HG03460 (cell line): ENCODE results near the gene INCA1.
A peak's percentile ranks its signal among the peaks of the same experiment; 100 is the strongest.
"Not testable (repeated sequence)": the region's sequence is repeated elsewhere in the genome, so short reads cannot be mapped to it uniquely, and the experiment has no call there.

Experiments used
- ATAC-seq: cut with Tn5 transposase; IDR thresholded peaks from one replicate; pipeline ENCODE4 v1.9.1; 2021; ENCODE audit not compliant: unreplicated experiment

Gene INCA1, protein sequence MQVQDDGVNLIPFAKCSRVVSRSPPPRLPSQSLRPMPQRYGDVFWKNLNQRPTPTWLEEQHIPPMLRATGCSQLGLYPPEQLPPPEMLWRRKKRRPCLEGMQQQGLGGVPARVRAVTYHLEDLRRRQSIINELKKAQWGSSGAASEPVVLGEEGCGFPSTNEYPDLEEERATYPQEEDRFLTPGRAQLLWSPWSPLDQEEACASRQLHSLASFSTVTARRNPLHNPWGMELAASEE

DNA sequence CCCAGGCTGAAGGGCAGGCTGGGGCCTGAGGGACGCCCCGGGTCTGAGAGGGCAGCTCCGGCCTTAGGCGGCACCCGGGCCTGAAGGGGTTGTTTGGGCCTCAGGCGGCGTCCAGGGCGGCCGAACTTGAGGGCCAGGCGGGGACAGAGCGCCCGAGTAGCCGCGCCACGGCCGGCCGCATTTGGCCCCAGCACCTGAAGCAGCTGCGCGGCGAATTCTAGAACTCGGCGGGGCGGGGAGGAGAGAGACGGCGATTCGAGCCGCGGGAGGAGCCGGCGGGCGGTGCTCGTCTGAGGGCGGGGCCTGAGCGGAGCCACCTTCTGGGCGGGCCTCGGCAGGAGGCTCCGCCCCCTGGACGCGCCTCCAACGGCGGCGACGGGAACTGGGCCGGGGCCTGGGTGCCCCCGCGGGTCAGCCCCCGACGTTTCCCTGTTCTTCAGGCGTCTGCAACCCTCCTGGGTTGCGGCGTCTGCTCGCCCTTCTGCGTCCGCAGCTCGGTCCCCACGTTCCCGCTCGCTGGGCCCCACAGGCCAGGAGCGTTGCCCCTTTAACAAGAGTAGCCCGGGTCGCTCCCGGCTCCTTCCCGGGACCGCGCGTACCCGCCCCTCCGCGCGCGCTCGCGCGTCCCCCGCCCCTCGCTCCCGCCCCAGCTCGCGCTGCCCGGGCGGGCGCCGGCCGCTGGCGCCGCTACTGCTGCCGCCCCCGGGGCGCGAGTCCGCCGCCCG lies at the start of gene INCA1, which contains the start of gene KIF1C:
INCA1 (minus strand) TSS at position 221 of the 725 bp plus-strand sequence. CDS start 3,085 bp downstream, outside the sequence.
KIF1C (plus strand) TSS at position 649 of the 725 bp plus-strand sequence. CDS start 2,297 bp downstream, outside the sequence.
- peak; percentile 87 for ATAC-seq

DNA sequence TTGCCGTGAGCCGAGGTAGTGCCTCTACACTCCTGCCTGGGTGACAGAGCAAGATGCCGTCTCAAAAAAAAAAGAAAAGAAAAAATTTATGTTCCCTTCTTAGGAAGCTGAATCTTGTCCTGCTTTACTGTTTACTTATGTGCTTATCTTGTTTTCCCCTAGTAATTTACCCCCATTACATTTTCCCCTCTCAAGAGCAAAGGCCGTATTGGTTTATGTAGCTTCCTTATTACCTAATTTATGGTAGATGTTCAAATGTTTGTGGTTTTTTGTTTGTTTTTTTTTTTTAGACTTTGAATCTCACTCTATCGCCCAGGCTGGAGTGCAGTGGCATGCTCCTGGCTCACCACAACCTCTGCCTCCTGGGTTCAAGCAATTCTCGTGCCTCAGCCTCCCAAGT lies 48.2 kb upstream of the INCA1 start:
- no peak for ATAC-seq

DNA sequence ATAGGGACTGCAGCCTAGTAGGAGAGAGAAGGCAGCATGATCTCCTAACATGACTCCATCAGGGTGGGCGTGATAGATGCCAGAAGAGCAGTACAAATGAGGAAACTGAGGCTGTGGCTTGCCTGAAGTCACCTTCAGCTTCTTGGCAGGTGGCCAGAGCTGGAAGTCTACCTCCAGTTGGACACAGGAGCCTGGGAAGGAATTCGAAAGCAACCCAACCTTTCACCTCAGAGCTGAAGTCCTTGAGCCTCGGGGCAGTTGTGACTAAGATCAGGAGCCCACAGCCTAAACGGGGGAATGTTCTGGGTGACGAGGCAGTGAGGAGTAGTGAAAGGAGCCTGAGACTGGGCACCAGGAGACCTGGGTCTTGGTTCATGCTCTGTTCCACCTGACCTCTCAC lies 47.3 kb upstream of the INCA1 start:
- no peak for ATAC-seq

DNA sequence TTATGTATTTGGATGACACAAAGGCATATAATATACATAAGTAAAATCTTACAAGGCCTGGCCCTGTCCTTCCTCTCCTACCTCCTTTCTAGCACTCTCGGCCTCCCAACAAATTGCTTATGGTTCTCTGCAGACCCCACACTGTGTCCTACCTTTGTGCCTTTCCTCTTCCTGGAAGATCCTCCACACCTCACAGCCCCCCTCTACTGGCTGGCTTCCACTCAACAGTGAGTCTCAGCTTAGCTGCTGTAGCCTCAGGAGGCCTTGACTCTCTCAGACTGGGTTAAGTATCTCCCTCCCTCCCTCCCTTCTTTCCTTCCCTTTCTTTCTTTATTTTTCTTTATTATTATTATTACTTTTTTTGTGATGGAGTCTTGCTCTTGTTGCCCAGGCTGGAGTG lies 46.2 kb upstream of the INCA1 start:
- no peak for ATAC-seq

DNA sequence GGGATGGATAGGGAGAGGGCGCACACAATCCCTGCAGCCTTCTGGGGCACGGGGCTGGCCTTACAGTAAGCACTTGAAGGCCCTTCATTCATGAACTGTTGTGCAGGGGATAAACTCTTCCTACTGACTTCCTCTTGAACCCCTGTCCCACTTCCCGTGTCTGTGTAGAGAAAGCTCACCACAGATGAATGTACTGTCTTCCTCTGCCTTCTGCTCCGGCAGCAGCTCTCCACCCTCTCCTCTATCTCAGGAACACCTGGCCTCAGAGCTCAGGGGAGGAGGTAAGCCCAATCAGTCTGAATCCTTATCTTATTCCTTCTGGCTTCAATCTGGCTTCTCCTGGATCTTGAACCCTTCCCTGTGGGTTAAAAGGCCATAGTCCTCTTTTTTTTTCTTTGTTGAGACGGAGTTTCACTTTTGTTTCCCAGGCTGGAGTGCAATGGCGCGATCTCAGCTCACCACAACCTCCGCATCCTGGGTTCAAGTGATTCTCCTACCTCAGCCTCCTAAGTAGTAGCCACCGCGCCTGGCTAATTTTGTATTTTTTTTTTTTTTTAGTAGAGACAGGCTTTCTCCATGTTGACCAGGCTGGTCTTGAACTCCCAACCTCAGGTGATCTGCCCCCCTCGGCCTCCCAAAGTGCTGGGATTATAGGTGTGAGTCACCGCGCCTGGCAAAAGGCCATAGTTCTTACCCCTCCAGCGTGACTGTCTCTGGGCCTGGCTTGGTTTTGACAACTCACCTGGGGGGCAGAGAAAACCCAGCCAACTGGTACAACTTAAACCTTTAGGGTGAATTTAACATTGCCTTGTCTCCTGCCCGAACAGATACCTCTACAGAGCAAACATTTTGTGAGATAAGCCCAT lies 45.1 kb upstream of the INCA1 start:
- no peak for ATAC-seq

DNA sequence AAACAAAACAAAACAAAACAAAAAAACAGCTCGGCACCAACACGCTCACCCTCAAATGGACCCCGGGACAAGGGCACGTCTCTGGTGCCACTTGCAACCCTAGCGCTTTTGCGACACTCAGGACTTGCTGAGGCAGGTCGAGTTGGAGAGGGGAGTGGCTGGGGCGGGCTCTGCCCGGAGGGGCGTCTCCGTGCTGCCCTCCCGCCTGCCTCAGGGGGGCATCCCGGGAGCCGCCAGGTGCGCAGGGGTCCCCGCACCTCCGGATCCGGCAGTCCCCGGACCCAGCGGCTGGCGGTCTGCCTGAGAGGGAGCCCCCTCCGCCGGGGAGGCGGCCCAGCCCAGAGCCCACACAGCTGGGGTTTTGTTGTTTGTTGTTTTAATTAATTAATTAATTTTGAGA lies 38.0 kb upstream of the INCA1 start, which contains the start of gene SLC52A1:
SLC52A1 (minus strand) TSS at position 112 of the 400 bp plus-strand sequence. CDS start 820 bp downstream, outside the sequence.
- ATAC-seq, result no peak

DNA sequence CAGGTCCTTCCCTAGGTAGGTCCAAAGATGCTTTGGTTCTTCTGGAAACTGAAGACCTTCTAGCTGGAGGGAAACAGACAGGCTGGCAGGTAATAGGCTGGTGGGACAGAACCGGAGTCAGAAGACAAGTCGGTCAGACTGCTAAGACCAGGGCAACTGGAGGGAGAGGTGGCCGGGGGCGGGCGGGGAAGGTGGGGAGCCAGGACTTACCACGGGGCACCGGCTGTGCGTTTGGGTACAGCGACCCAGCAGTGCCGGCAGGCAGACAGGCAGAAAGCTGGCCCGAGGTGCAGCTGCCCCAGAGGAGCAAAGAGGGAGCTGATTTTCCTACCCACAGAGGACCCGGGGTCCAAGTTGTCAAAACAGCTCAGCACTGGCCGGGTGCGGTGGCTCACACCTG lies 37.3 kb upstream of the INCA1 start:
- ATAC-seq, result no peak

DNA sequence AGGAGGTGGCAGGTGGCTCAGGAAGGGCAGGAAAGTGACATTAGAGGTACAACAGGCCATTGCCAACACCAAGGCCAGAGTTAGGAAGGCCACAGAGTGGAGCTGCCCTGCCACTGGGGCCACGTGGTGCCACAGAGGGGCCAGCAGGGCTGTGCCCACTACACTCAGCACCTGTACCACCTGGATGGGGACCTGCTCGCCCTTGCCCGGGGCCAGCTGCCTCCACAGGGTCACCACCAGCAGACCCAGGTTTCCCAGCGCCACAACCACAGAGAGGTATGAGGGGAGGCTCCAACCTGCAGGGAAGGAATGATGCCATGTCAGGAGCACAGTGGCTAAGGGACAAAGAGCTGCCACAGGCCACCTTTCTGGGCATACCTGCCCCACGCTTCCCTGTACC lies 36.7 kb upstream of the INCA1 start:
- no peak for ATAC-seq

DNA sequence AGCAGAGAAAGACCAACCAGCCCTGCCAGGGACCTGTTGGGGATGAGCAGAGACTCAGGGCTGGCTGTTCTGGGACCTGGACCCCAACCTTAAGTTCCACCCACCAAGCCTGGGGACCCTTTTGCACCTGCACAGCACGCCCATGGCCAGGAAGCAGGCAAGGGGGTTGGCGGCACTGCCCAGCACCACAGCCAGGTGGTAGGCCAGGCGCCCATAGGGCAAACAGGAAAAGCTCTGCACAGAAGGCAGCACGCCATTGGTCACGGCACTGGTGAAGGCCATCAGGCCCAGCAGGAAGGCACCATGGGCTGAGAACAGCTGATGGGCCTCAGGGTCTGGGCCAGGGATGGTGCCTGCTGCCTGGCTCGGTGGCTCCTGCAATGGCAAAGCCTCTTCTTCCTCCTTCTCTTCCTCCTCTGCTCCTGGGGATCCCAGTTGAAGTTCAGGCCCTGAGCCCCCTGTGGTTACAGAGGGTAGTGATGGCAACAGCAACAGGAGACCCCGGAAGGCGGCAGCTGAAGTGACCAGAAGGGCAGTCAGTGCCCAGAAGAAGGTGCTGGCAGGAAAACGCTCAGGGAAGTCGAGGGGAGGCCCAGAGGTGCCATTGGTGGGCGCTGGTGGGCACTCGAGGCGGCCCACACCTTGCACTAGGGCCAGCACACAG lies 36.2 kb upstream of the INCA1 start:
- no peak for ATAC-seq

DNA sequence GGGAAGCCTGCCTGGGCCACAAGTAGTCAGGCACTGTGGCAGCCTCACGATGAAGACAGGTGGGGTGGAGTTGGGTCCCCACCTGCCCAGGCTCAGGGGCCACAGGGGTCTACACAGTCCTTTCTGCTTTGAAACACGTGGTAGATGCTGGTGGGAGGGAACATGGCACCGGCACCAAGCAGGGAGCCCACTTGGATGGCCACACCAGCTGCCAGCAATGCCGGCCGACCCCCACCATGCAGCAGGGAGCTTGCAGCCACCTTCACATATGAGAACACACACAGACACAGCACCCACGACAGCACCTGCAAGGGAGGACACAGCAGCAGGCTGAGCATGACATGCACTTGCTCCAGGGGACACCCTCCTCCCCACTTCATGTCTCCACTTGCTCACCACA lies 35.5 kb upstream of the INCA1 start:
- ATAC-seq, result no peak

DNA sequence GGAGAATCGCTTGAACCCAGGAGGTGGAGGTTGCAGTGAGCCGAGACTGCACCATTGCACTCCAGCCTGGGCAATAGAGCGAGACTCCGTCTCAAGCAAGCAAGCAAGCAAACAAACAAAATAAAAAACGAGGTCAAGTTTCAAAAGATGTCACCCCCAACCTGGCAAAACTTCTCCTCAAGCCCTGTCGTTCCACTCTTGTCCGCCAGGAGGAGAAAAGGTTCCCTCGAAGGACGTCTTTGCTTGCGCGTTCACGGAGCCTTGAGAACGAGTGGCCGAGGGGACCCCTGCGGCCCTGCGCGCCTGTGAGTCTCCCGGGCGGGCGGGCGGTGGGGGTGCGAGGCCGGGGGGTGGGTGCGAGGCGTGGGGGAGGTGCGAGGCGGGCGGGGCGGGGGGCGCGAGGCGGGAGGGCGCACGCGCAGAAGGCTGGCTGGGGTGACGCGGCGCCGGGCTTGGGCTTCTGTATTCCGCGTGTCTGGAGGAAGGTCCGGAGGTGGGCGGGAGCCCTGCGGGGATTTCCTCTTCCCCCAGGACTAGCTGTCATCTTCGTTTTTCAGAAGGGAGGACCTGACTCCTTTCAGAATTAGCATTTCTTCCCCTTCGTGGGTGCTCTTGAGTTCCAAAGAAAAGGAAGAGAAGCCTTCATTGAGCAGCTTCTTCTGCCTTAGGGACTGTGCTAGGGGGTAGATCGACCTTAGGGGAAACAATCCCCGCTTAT lies 34.2 kb upstream of the INCA1 start:
- no peak for ATAC-seq

DNA sequence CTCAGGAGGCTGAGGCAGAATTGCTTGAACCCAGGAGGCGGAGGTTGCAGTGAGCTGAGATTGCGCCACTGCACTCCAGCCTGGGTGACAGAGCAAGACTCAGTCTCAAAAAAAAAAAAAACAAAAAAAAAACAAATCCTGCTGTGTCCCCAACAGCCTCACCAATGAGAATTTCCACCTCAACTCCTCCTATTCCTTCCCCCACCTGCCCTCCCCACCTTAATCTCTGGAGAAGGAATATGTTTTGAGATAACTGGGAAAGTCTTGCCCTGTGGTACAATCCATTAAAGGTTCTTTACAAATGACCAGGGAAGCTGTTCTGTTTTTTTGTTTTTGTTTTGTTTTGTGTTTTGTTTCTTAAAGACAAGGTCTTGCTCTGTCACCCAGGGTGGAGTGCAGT lies 32.8 kb upstream of the INCA1 start:
- not testable (repeated sequence) for ATAC-seq

DNA sequence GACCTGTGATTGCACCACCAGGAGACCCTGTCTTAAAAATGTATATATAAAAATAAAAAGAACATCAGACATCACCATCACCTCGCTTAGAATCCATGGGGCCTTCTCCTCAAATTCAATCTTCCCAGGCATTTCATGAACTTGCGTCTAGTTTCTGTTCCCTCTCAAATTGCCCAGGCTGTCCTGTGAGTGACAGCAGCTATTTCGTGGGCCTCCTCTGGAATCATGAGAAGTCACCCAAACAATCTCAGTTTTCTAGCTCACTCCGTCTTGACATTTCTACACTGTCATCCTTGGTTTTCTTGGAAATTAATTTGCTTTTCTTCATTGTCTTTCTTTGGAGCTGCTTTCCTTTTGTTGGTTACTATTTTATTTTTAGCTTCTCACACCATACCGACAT lies 30.6 kb upstream of the INCA1 start:
- ATAC-seq, result no peak

DNA sequence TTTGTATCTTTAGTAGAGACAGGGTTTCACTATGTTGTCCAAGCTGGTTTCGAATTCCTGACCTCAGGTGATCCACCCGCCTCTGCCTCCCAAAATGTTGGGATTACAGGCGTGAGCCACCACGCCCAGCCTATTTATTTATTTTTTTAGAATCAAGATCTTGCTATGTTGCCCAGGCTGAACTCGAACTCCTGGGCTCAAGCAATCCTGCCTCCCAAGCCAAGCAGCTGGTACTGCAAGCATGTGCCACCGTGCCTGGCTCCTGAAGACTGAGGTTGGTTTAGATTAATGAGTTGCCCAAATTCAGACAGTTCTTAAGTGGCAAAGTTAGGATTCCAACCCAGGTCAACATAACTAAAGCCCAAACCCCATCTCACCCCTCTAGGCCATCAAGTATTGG lies 30.0 kb upstream of the INCA1 start:
- no peak for ATAC-seq

DNA sequence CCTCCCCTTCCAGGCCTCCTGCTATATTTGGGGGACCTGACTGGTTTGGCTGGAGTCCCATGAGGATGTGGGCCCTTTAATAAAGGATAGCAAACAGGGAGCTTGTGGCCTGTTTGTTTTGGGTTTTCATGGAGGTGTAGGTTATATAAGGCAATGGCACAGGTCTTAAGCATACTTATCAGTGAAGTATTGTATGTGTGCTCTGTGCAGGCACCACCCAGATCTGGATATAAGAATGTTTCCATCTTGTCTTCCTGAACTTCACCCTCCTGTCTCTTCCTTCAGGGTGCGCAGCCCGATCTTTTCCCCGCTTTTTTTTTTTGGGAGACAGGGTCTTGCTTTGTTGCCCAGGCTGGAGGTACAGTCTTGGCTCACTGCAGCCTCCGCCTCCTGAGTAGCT lies 27.3 kb upstream of the INCA1 start:
- no peak for ATAC-seq

DNA sequence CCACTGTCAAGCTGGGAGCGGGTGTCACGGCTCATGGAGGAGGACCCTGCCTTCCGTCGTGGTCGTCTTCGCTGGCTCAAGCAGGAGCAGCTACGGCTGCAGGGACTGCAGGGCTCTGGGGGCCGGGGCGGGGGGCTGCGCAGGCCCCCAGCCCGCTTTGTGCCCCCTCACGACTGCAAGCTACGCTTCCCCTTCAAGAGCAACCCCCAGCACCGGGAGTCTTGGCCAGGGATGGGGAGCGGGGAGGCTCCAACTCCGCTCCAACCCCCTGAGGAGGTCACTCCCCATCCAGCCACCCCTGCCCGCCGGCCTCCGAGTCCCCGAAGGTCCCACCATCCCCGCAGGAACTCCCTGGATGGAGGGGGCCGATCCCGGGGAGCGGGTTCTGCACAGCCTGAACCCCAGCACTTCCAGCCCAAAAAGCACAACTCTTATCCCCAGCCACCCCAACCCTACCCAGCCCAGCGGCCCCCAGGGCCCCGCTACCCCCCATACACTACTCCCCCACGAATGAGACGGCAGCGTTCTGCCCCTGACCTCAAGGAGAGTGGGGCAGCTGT lies 26.3 kb upstream of the INCA1 start:
- no peak for ATAC-seq

DNA sequence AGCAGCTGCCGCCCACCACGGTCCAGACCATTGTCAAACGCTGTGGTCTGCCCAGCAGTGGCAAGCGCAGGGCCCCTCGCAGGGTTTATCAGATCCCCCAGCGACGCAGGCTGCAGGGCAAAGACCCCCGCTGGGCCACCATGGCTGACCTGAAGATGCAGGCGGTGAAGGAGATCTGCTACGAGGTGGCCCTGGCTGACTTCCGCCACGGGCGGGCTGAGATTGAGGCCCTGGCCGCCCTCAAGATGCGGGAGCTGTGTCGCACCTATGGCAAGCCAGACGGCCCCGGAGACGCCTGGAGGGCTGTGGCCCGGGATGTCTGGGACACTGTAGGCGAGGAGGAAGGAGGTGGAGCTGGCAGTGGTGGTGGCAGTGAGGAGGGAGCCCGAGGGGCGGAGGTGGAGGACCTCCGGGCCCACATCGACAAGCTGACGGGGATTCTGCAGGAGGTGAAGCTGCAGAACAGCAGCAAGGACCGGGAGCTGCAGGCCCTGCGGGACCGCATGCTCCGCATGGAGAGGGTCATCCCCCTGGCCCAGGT lies 24.9 kb upstream of the INCA1 start:
- no peak for ATAC-seq

DNA sequence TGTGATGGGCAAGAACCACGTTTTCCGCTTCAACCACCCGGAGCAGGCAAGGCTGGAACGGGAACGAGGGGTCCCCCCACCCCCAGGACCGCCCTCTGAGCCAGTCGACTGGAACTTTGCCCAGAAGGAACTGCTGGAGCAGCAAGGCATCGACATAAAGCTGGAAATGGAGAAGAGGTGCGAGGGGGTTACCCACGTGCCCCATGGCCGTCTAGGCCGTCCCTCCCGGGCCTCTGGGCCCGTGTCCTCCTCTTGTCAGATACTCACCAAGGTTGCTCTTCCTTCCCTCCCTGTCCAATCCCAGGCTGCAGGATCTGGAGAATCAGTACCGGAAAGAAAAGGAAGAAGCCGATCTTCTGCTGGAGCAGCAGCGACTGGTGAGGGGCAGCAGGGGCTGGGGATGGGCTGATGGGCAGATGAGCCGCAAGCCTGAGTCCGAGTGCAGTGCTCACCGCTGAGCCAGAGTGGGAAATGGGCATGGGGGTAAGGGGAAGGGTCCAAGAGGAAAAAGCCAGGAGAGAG lies 23.2 kb upstream of the INCA1 start:
- ATAC-seq, result no peak

DNA sequence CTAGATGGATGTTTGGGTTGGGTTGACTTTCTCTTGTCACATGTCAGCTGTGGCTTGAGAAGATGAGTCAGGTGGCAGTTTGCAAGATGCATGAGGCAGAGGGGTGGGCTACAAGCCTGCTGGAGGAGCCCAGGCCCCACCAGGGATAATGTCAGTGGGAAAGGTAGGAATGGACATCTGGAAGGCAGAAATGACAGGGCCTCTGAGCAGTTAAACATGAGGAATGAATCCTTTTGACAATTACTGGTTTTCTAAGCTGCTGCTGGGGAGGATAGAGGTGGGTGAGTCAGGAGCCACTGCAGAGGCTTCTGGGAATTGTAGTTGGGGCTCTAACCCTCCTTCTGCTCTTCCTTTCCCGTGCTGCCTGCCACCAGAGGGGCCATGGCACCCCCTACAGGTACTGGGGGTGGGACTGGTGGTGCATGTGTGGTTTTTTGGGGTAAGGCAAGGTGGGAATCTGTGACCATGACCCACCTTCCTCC lies 22.2 kb upstream of the INCA1 start:
- no peak for ATAC-seq
